WTC11 (cell line): ENCODE results near the gene PDE8B. TPM values are rescaled to one million over a fixed set of nuclear protein-coding genes. Genes with fewer than 3 reads are reported as not detected.

Source experiments
- ATAC-seq: fragments of 200-7000 bp; cut with Tn5 transposase; 2 replicates; pipeline ENCODE4 v1.10.0; 2021; ENCODE audit warnings: mild to moderate bottlenecking, moderate library complexity
- CTCF ChIA-PET: fragments of 300-600 bp; sonication (Branson Sonifier 250); formaldehyde crosslinking; loops from one replicate; lab custom pipeline; 2021; ENCODE audit warnings: antibody characterized with exemption; lab: Charles Lee
- POLR2A ChIA-PET: fragments of 350-600 bp; sonication (Branson Sonifier 250); formaldehyde crosslinking; loops from one replicate; lab custom pipeline; 2021; ENCODE audit warnings: antibody characterized with exemption; lab: Charles Lee
- DNase-seq: peaks from one replicate; pipeline ENCODE4 v3.0.0; 2021; ENCODE audit warnings: low spot score
- H3K27ac Mint-ChIP-seq: 2 replicates; pipeline ENCODE4 v1.8.0; 2021; ENCODE audit warnings: mixed read lengths
- H3K27me3 Mint-ChIP-seq: 2 replicates; pipeline ENCODE4 v1.8.0; 2021; ENCODE audit warnings: low read depth, mild to moderate bottlenecking, moderate library complexity, mixed read lengths
- H3K36me3 Mint-ChIP-seq: 2 replicates; pipeline ENCODE4 v1.8.0; 2021; ENCODE audit warnings: mixed read lengths
- H3K4me1 Mint-ChIP-seq: 2 replicates; pipeline ENCODE4 v1.8.0; 2022; ENCODE audit warnings: mixed read lengths
- H3K4me3 Mint-ChIP-seq: 2 replicates; pipeline ENCODE4 v1.8.0; 2021; ENCODE audit warnings: mild to moderate bottlenecking, moderate library complexity, mixed read lengths
- H3K9me3 Mint-ChIP-seq: 2 replicates; pipeline ENCODE4 v1.8.0; 2021; ENCODE audit warnings: mixed read lengths
- ATF1 ChIP-seq: sonication (generic); formaldehyde crosslinking; IDR thresholded peaks from 2 replicates; pipeline ENCODE4 v1.8.1; 2023; ENCODE audit warnings: mild to moderate bottlenecking, moderate library complexity, missing genetic modification reagents
- CBFB ChIP-seq: sonication (generic); formaldehyde crosslinking; IDR thresholded peaks from 2 replicates; pipeline ENCODE4 v1.8.1; 2022; ENCODE audit warnings: mild to moderate bottlenecking, low read depth, missing genetic modification reagents
- CREM ChIP-seq: sonication (generic); formaldehyde crosslinking; IDR thresholded peaks from 2 replicates; pipeline ENCODE4 v1.8.1; 2022; ENCODE audit warnings: mild to moderate bottlenecking, missing genetic modification reagents, moderate library complexity
- ELF4 ChIP-seq: sonication (generic); formaldehyde crosslinking; IDR thresholded peaks from 2 replicates; pipeline ENCODE4 v1.8.1; 2022; ENCODE audit warnings: low read depth, mild to moderate bottlenecking, moderate library complexity, missing genetic modification reagents
- FOXJ3 ChIP-seq: sonication (generic); formaldehyde crosslinking; IDR thresholded peaks from 2 replicates; pipeline ENCODE4 v1.9.0; 2021; ENCODE audit warnings: missing genetic modification reagents, mild to moderate bottlenecking, borderline replicate concordance
- GABPB1 ChIP-seq: sonication (generic); formaldehyde crosslinking; IDR thresholded peaks from 2 replicates; pipeline ENCODE4 v1.8.1; 2023; ENCODE audit warnings: mild to moderate bottlenecking, missing genetic modification reagents
- IRF2 ChIP-seq: sonication (generic); formaldehyde crosslinking; IDR thresholded peaks from 2 replicates; pipeline ENCODE4 v1.8.0; 2022; ENCODE audit warnings: low read depth, missing genetic modification reagents, borderline replicate concordance
- JAZF1 ChIP-seq: fragments of 250-450 bp; sonication (Bioruptor Pico); IDR thresholded peaks from 2 replicates; pipeline ENCODE4 v1.9.0; 2021; ENCODE audit warnings: moderate library complexity, mild to moderate bottlenecking, inconsistent platforms
- NFATC4 ChIP-seq: fragments of 250-450 bp; sonication (Bioruptor Pico); IDR thresholded peaks from 2 replicates; pipeline ENCODE4 v1.9.0; 2021; ENCODE audit warnings: mild to moderate bottlenecking
- NFYB ChIP-seq: sonication (generic); formaldehyde crosslinking; conservative IDR thresholded peaks from 2 replicates; pipeline ENCODE4 v1.8.0; 2022; ENCODE audit warnings: low read depth, missing genetic modification reagents
- NR1H2 ChIP-seq: sonication (generic); formaldehyde crosslinking; IDR thresholded peaks from 2 replicates; pipeline ENCODE4 v1.9.0; 2021; ENCODE audit warnings: mild to moderate bottlenecking, moderate library complexity, missing genetic modification reagents
- NR2C2 ChIP-seq: sonication (generic); formaldehyde crosslinking; IDR thresholded peaks from 2 replicates; pipeline ENCODE4 v1.8.0; 2022; ENCODE audit warnings: mild to moderate bottlenecking, missing genetic modification reagents
- NR3C1 ChIP-seq: sonication (generic); formaldehyde crosslinking; conservative IDR thresholded peaks from 2 replicates; pipeline ENCODE4 v1.8.1; 2023; ENCODE audit warnings: low read depth, mild to moderate bottlenecking, missing genetic modification reagents
- OVOL2 ChIP-seq: fragments of 250-450 bp; sonication (Bioruptor Pico); IDR thresholded peaks from 2 replicates; pipeline ENCODE4 v1.9.0; 2021; ENCODE audit warnings: mild to moderate bottlenecking, borderline replicate concordance
- PRRX2 ChIP-seq: fragments of 250-450 bp; sonication (Bioruptor Pico); IDR thresholded peaks from 2 replicates; pipeline ENCODE4 v1.8.0; 2021; ENCODE audit warnings: mild to moderate bottlenecking
- RELA ChIP-seq: sonication (generic); formaldehyde crosslinking; IDR thresholded peaks from 2 replicates; pipeline ENCODE4 v1.8.1; 2022; ENCODE audit warnings: missing genetic modification reagents, mild to moderate bottlenecking, borderline replicate concordance
- RORB ChIP-seq: fragments of 250-450 bp; sonication (Bioruptor Pico); IDR thresholded peaks from 2 replicates; pipeline ENCODE4 v1.9.0; 2021; ENCODE audit warnings: mild to moderate bottlenecking
- SMAD3 ChIP-seq: sonication (generic); formaldehyde crosslinking; IDR thresholded peaks from 2 replicates; pipeline ENCODE4 v1.8.0; 2022; ENCODE audit warnings: missing genetic modification reagents, mild to moderate bottlenecking, borderline replicate concordance
- SMAD4 ChIP-seq: sonication (generic); formaldehyde crosslinking; IDR thresholded peaks from 2 replicates; pipeline ENCODE4 v1.8.0; 2022; ENCODE audit warnings: mild to moderate bottlenecking, missing genetic modification reagents
- TP53 ChIP-seq: sonication (generic); formaldehyde crosslinking; IDR thresholded peaks from 2 replicates; pipeline ENCODE4 v1.8.1; 2023; ENCODE audit warnings: mild to moderate bottlenecking, missing genetic modification reagents
- ZBTB21 ChIP-seq: sonication (generic); formaldehyde crosslinking; IDR thresholded peaks from 2 replicates; pipeline ENCODE4 v1.8.1; 2023; ENCODE audit warnings: mild to moderate bottlenecking, missing genetic modification reagents, borderline replicate concordance
- ZNF671 ChIP-seq: fragments of 250-450 bp; sonication (Bioruptor Pico); IDR thresholded peaks from 2 replicates; pipeline ENCODE4 v1.8.0; 2021; ENCODE audit warnings: mild to moderate bottlenecking
- total RNA-seq: library from RNA; stranded (reverse); gene quantifications from 3 replicates; pipeline ENCODE4 v1.2.3, GENCODE V29; 2021
- TF ChIP-seq, protein P1 (sequence below): sonication (generic); formaldehyde crosslinking; IDR thresholded peaks from 2 replicates; pipeline ENCODE4 v1.8.1; 2022; ENCODE audit warnings: mild to moderate bottlenecking, moderate library complexity, missing genetic modification reagents
- TF ChIP-seq, protein P2 (sequence below): sonication (generic); formaldehyde crosslinking; IDR thresholded peaks from 2 replicates; pipeline ENCODE4 v1.8.0; 2023; ENCODE audit warnings: mild to moderate bottlenecking, missing genetic modification reagents
- TF ChIP-seq, protein P3 (sequence below): fragments of 250-450 bp; sonication (Bioruptor Pico); IDR thresholded peaks from 2 replicates; pipeline ENCODE4 v1.9.0; 2021; ENCODE audit warnings: mild to moderate bottlenecking
- TF ChIP-seq, protein P4 (sequence below): sonication (generic); formaldehyde crosslinking; IDR thresholded peaks from 2 replicates; pipeline ENCODE4 v1.8.1; 2023; ENCODE audit warnings: mild to moderate bottlenecking, missing genetic modification reagents
- TF ChIP-seq, protein P5 (sequence below): sonication (generic); formaldehyde crosslinking; IDR thresholded peaks from 2 replicates; pipeline ENCODE4 v1.8.1; 2022; ENCODE audit warnings: mild to moderate bottlenecking, missing genetic modification reagents, moderate library complexity, borderline replicate concordance
- TF ChIP-seq, protein P6 (sequence below): sonication (generic); formaldehyde crosslinking; IDR thresholded peaks from 2 replicates; pipeline ENCODE4 v1.8.1; 2022; ENCODE audit warnings: missing genetic modification reagents, borderline replicate concordance

Gene PDE8B
- total RNA-seq, 1 experiment from 2014 or later = 0.31 TPM

DNA sequence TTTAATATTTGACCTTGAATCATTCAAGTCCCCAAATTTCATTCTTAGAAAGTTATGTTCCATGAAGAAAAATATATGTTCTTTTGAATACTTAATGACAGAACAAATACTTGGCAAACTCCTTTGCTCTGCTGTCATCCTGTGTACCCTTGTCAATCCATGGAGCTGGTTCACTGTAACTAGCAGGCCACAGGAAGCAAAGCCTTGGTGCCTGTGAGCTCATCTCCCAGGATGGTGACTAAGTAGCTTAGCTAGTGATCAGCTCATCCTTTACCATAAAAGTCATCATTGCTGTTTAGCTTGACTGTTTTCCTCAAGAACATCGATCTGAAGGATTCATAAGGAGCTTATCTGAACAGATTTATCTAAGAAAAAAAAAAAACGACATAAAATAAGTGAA is 216.2 kb downstream of the PDE8B start:
- H3K9me3 Mint-ChIP-seq = peaks cover 9% of the 10 kb centered on the region; the same call in 1 of the 2 replicates
- DNase-seq (no peak), ATAC-seq (no peak)
- no peak overlapping the region for H3K27ac Mint-ChIP-seq
- ChIA-PET POLR2A (interaction anchor here (0.7 kb wide), 1 partner anchor 9 kb away, joined by 4 read pairs; no protein-coding TSS in a partner anchor), CTCF (interaction anchor here (0.6 to 1.6 kb wide), 6 partner anchors 11 to 547 kb away, joined by 3 to 5 read pairs (median 3); partner anchors contain the start of gene WDR41)
- TF ChIP-seq, protein P1, sequence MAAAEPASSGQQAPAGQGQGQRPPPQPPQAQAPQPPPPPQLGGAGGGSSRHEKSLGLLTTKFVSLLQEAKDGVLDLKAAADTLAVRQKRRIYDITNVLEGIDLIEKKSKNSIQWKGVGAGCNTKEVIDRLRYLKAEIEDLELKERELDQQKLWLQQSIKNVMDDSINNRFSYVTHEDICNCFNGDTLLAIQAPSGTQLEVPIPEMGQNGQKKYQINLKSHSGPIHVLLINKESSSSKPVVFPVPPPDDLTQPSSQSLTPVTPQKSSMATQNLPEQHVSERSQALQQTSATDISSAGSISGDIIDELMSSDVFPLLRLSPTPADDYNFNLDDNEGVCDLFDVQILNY = no peak
- TF ChIP-seq NFYB (CRISPR knock-in tag) = no peak
- no peak for TF ChIP-seq CREM (CRISPR knock-in tag)
- TF ChIP-seq OVOL2 = no peak
- no peak for TF ChIP-seq CBFB (CRISPR knock-in tag)
- no peak for TF ChIP-seq ELF4 (CRISPR knock-in tag)
- TF ChIP-seq NR1H2 (CRISPR knock-in tag) = no peak
- no peak for TF ChIP-seq SMAD4 (CRISPR knock-in tag)
- no peak for TF ChIP-seq FOXJ3 (CRISPR knock-in tag)
- TF ChIP-seq ATF1 = no peak
- TF ChIP-seq NFATC4 (CRISPR knock-in tag) = no peak
- TF ChIP-seq RORB = no peak
- TF ChIP-seq, protein P2, sequence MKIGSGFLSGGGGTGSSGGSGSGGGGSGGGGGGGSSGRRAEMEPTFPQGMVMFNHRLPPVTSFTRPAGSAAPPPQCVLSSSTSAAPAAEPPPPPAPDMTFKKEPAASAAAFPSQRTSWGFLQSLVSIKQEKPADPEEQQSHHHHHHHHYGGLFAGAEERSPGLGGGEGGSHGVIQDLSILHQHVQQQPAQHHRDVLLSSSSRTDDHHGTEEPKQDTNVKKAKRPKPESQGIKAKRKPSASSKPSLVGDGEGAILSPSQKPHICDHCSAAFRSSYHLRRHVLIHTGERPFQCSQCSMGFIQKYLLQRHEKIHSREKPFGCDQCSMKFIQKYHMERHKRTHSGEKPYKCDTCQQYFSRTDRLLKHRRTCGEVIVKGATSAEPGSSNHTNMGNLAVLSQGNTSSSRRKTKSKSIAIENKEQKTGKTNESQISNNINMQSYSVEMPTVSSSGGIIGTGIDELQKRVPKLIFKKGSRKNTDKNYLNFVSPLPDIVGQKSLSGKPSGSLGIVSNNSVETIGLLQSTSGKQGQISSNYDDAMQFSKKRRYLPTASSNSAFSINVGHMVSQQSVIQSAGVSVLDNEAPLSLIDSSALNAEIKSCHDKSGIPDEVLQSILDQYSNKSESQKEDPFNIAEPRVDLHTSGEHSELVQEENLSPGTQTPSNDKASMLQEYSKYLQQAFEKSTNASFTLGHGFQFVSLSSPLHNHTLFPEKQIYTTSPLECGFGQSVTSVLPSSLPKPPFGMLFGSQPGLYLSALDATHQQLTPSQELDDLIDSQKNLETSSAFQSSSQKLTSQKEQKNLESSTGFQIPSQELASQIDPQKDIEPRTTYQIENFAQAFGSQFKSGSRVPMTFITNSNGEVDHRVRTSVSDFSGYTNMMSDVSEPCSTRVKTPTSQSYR (CRISPR knock-in tag) = no peak
- TF ChIP-seq, protein P3, sequence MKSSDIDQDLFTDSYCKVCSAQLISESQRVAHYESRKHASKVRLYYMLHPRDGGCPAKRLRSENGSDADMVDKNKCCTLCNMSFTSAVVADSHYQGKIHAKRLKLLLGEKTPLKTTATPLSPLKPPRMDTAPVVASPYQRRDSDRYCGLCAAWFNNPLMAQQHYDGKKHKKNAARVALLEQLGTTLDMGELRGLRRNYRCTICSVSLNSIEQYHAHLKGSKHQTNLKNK = no peak
- TF ChIP-seq, protein P4, sequence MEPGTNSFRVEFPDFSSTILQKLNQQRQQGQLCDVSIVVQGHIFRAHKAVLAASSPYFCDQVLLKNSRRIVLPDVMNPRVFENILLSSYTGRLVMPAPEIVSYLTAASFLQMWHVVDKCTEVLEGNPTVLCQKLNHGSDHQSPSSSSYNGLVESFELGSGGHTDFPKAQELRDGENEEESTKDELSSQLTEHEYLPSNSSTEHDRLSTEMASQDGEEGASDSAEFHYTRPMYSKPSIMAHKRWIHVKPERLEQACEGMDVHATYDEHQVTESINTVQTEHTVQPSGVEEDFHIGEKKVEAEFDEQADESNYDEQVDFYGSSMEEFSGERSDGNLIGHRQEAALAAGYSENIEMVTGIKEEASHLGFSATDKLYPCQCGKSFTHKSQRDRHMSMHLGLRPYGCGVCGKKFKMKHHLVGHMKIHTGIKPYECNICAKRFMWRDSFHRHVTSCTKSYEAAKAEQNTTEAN (CRISPR knock-in tag) = no peak
- TF ChIP-seq NR2C2 (CRISPR knock-in tag) = no peak
- TF ChIP-seq NR3C1 (CRISPR knock-in tag) = no peak
- no peaks in the 10 kb centered on the region for H3K27me3 Mint-ChIP-seq
- H3K4me3 Mint-ChIP-seq = no peak overlapping the region
- 0 out of 2 replicates have a peak, but pooled peaks cover 2% of the 10 kb centered on the region for H3K4me1 Mint-ChIP-seq
- no peaks in the 10 kb centered on the region for H3K36me3 Mint-ChIP-seq

DNA sequence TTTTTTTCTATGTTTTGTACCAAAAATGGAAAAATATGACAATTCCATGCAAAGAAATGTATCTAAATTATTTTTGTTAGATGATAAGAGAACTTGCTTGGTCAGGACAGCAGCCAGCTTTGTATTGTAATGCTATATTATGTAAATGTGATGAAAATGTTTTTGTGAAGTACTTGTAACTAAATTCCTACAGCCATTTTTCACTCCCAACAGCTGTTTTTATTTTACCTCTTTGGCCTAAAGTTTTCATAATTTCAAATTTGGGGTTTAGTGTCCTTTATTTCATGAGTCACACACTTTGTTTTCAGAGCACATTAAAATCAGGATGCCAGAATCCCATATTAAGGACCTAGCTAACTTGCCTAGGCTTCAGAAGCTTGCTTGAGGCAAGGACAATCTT is 217.5 kb downstream of the PDE8B start:
- H3K4me3 Mint-ChIP-seq = no peak overlapping the region
- CTCF ChIA-PET = interaction anchor here (1.6 kb wide), 1 partner anchor 47 kb away, joined by 3 read pairs; no protein-coding TSS in a partner anchor
- TF ChIP-seq ZNF671 (CRISPR knock-in tag) (no peak), RELA (CRISPR knock-in tag) (no peak), ATF1 (no peak), TP53 (CRISPR knock-in tag) (no peak), CBFB (CRISPR knock-in tag) (no peak), SMAD3 (no peak), IRF2 (CRISPR knock-in tag) (no peak), ZBTB21 (CRISPR knock-in tag) (no peak), PRRX2 (CRISPR knock-in tag) (no peak), JAZF1 (CRISPR knock-in tag) (no peak), GABPB1 (no peak)
- TF ChIP-seq, protein P5, sequence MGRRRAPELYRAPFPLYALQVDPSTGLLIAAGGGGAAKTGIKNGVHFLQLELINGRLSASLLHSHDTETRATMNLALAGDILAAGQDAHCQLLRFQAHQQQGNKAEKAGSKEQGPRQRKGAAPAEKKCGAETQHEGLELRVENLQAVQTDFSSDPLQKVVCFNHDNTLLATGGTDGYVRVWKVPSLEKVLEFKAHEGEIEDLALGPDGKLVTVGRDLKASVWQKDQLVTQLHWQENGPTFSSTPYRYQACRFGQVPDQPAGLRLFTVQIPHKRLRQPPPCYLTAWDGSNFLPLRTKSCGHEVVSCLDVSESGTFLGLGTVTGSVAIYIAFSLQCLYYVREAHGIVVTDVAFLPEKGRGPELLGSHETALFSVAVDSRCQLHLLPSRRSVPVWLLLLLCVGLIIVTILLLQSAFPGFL (CRISPR knock-in tag) = no peak
- TF ChIP-seq, protein P6, sequence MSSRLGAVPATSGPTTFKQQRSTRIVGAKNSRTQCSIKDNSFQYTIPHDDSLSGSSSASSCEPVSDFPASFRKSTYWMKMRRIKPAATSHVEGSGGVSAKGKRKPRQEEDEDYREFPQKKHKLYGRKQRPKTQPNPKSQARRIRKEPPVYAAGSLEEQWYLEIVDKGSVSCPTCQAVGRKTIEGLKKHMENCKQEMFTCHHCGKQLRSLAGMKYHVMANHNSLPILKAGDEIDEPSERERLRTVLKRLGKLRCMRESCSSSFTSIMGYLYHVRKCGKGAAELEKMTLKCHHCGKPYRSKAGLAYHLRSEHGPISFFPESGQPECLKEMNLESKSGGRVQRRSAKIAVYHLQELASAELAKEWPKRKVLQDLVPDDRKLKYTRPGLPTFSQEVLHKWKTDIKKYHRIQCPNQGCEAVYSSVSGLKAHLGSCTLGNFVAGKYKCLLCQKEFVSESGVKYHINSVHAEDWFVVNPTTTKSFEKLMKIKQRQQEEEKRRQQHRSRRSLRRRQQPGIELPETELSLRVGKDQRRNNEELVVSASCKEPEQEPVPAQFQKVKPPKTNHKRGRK (CRISPR knock-in tag) = no peak

More for the DNA sequence above, 217.5 kb downstream of the PDE8B start:
- no peak for DNase-seq
- no peak for ATAC-seq
- Mint-ChIP-seq H3K27me3 (no peaks in the 10 kb centered on the region), H3K36me3 (peaks cover 3% of the 10 kb centered on the region), H3K9me3 (peaks cover 3% of the 10 kb centered on the region; the same call in 1 of the 2 replicates), H3K27ac (no peak overlapping the region), H3K4me1 (no peaks in the 10 kb centered on the region)
- POLR2A ChIA-PET = no interaction called here
